Caco-2 (cell line): ENCODE data around the gene AKR1C8. TPM values are rescaled to one million over a fixed set of nuclear protein-coding genes. Genes with fewer than 3 reads are reported as not detected.

Experiments used
- BruUV-seq: library from RNA; stranded (reverse); fragments of 400-500 nt; replicated peaks from 2 replicates; lab custom pipeline; 2021; lab: Mats Ljungman, UMichigan
- CTCF ChIA-PET: fragments of 300-600 bp; sonication (Branson Sonifier 250); formaldehyde crosslinking; loops from one replicate; lab custom pipeline; 2022; ENCODE audit warnings: antibody characterized with exemption; lab: Charles Lee
- POLR2A ChIA-PET: fragments of 300-600 bp; sonication (Branson Sonifier 250); formaldehyde crosslinking; loops from one replicate; lab custom pipeline; 2022; ENCODE audit warnings: antibody characterized with exemption; lab: Charles Lee
- DNase-seq, 2 experiments: peaks; one replicate each; pipeline versions ENCODE4 v3.0.0 to v3.0.0-alpha.2; 2020 to 2022
- H3K27me3 ChIP-seq: replicated peaks from 2 replicates; pipeline ENCODE4 v1.6.0; 2011; ENCODE audit warnings: low read length; ENCODE audit not compliant: control insufficient read depth, insufficient read depth
- H3K36me3 ChIP-seq: 2 replicates; pipeline ENCODE4 v1.5.1; 2011; ENCODE audit warnings: low read length; ENCODE audit not compliant: control insufficient read depth, insufficient read depth
- H3K4me1 ChIP-seq: fragments of 250-450 bp; sonication (Bioruptor Pico); 2 replicates; pipeline ENCODE4 v1.5.1; 2020; ENCODE audit warnings: mild to moderate bottlenecking
- H3K4me3 ChIP-seq: 2 replicates; pipeline ENCODE4 v1.5.1; 2011; ENCODE audit warnings: low read depth, mild to moderate bottlenecking, control low read depth, low read length
- H3K9me3 ChIP-seq: fragments of 250-450 bp; sonication (Bioruptor Pico); 2 replicates; pipeline ENCODE4 v1.5.1; 2020; ENCODE audit warnings: mild to moderate bottlenecking, moderate library complexity
- H3K27ac Mint-ChIP-seq: one replicate; pipeline ENCODE4 v1.8.0; 2022; ENCODE audit warnings: mixed read lengths; ENCODE audit not compliant: unreplicated experiment
- H3K27me3 Mint-ChIP-seq: one replicate; pipeline ENCODE4 v1.8.0; 2022; ENCODE audit warnings: mixed read lengths; ENCODE audit not compliant: insufficient read depth, unreplicated experiment
- H3K36me3 Mint-ChIP-seq: one replicate; pipeline ENCODE4 v1.8.0; 2022; ENCODE audit warnings: mild to moderate bottlenecking, mixed read lengths; ENCODE audit not compliant: insufficient read depth, unreplicated experiment
- H3K4me1 Mint-ChIP-seq: one replicate; pipeline ENCODE4 v1.8.0; 2022; ENCODE audit warnings: low read depth, mixed read lengths; ENCODE audit not compliant: unreplicated experiment
- H3K4me3 Mint-ChIP-seq: one replicate; pipeline ENCODE4 v1.8.0; 2022; ENCODE audit warnings: mild to moderate bottlenecking, moderate library complexity, mixed read lengths; ENCODE audit not compliant: unreplicated experiment
- H3K9me3 Mint-ChIP-seq: one replicate; pipeline ENCODE4 v1.8.0; 2022; ENCODE audit warnings: mixed read lengths; ENCODE audit not compliant: unreplicated experiment
- CTCF ChIP-seq, 2 experiments: fragments of 200-600 bp in 1 of 2; IDR thresholded peaks; 1 replicate in 1 of 2; 2 replicates in 1 of 2; pipeline versions ENCODE4 v1.5.1 to v1.8.0; 2011 to 2022; ENCODE audit warnings: antibody characterized with exemption in 1 of 2, control low read depth in 1 of 2, inconsistent platforms in 1 of 2, low read depth in 1 of 2, low read length in 1 of 2, mild to moderate bottlenecking in 1 of 2, moderate library complexity in 1 of 2; ENCODE audit not compliant: insufficient read depth in 1 of 2, severe bottlenecking in 1 of 2, unreplicated experiment in 1 of 2
- intact Hi-C: fragments of 100-400 bp; cut with micrococcal nuclease; formaldehyde crosslinking; loops from one replicate; pipeline ENCODE4 v1.10.0; 2022; ENCODE audit not compliant: unreplicated experiment
- total RNA-seq: library from RNA; stranded (reverse); gene quantifications from 2 replicates; pipeline ENCODE4 v1.2.3, GENCODE V29; 2022

The AKR1C8 gene
- total RNA-seq, 1 experiment from 2014 or later, result not detected

DNA sequence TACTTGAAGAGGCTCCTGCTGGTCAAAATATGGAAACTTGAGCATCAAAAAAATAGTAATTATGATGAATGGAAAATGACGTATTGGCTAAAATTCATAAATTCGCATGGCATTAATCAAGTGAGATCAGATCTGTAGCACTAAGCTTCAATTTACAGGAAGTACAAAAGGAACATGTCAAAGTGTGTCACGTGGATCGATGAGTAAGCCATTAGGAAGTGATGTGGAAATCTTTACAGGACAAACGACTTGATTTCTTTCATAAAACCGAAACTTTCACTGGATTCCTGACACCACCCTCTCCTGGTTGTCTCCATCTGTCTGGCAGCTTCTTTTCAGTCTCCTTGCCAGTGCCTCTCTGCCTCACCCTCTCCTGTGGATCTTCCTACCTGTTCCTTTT lies 25.8 kb downstream of the AKR1C8 start:
- H3K27me3 Mint-ChIP-seq, result no peaks in the 10 kb centered on the region
- Histone ChIP-seq H3K4me3 (no peak overlapping the region), H3K27me3 (no peaks in the 10 kb centered on the region), H3K9me3 (peaks cover 25% of the 10 kb centered on the region), H3K4me1 (no peaks in the 10 kb centered on the region), H3K36me3 (no peaks in the 10 kb centered on the region)
- H3K36me3 Mint-ChIP-seq, result no peaks in the 10 kb centered on the region
- no peak overlapping the region for H3K4me3 Mint-ChIP-seq
- CTCF ChIA-PET, result no interaction called here
- peaks cover 87% of the 10 kb centered on the region for H3K9me3 Mint-ChIP-seq
- H3K4me1 Mint-ChIP-seq, result no peaks in the 10 kb centered on the region
- intact Hi-C loops, result no loop called here
- no TSS peak for BruUV-seq
- POLR2A ChIA-PET, result no interaction called here
- TF ChIP-seq CTCF (IDR thresholded peaks at IDR 0.05; ENCODE audit: insufficient read depth in 1 of 2, low read depth in 1 of 2, low read length in 1 of 2, severe bottlenecking in 1 of 2, unreplicated experiment in 1 of 2), result no peak
- no peak overlapping the region for H3K27ac Mint-ChIP-seq
- DNase-seq, result no peak

DNA sequence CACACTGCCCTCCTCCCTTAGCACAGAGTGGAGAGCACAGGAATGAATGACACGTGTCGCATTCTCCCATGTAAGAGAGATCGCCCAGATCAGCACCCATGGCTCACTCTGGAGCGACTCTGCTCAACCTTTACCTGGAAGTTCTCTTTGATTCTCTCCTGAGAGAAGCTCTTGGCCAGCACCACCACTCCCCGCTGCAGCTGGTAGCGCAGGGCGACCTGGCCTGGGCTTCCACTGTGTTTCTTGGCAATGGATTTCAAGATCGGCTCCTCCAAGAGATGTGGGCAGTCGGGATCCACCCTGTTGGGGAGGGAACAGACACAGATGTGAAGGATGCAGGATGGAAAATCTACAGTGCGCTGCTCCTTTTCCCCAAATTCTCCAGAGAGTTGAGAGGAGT lies 27.4 kb downstream of the AKR1C8 start:
- Mint-ChIP-seq H3K27ac (no peak overlapping the region), H3K9me3 (peaks cover 87% of the 10 kb centered on the region), H3K27me3 (no peaks in the 10 kb centered on the region), H3K36me3 (no peaks in the 10 kb centered on the region), H3K4me3 (no peak overlapping the region), H3K4me1 (no peaks in the 10 kb centered on the region)
- intact Hi-C loops, result no loop called here
- ChIA-PET POLR2A (no interaction called here), CTCF (no interaction called here)
- no peak overlapping the region for H3K4me3 ChIP-seq
- BruUV-seq, result no TSS peak
- no peaks in the 10 kb centered on the region for H3K4me1 ChIP-seq
- H3K27me3 ChIP-seq, result no peaks in the 10 kb centered on the region
- TF ChIP-seq CTCF (IDR thresholded peaks at IDR 0.05; ENCODE audit: insufficient read depth in 1 of 2, low read depth in 1 of 2, low read length in 1 of 2, severe bottlenecking in 1 of 2, unreplicated experiment in 1 of 2), result no peak
- no peaks in the 10 kb centered on the region for H3K36me3 ChIP-seq
- no peak for DNase-seq
- H3K9me3 ChIP-seq, result peaks cover 15% of the 10 kb centered on the region

DNA sequence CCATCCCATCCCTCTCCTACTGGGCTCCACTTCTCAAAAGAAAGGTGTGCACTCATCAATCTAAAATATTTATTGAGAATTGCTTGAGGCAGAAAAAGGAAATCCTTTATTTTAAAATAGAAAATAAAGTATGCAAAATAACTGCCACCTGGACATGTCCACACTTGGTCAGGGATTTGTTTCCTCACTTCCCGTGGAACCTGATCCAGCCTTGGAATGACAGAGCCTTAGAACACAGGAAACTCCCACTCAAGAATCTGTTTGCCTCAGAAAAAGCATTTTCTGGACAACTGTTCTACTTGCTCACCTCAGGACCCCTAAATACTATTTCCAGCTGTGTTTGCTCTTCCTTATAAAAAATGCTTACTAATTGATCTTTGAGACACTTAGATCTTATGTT lies 29.0 kb downstream of the AKR1C8 start:
- peaks cover 78% of the 10 kb centered on the region for H3K9me3 Mint-ChIP-seq
- no TSS peak for BruUV-seq

More for the DNA sequence above, 29.0 kb downstream of the AKR1C8 start:
- CTCF ChIA-PET, result no interaction called here
- Histone ChIP-seq H3K9me3 (peaks cover 5% of the 10 kb centered on the region), H3K36me3 (no peaks in the 10 kb centered on the region), H3K4me3 (no peak overlapping the region), H3K4me1 (no peaks in the 10 kb centered on the region), H3K27me3 (no peaks in the 10 kb centered on the region)
- no peaks in the 10 kb centered on the region for H3K27me3 Mint-ChIP-seq
- no peaks in the 10 kb centered on the region for H3K36me3 Mint-ChIP-seq
- intact Hi-C loops, result no loop called here
- no peak overlapping the region for H3K4me3 Mint-ChIP-seq
- no peak for TF ChIP-seq CTCF (IDR thresholded peaks at IDR 0.05; ENCODE audit: insufficient read depth in 1 of 2, low read depth in 1 of 2, low read length in 1 of 2, severe bottlenecking in 1 of 2, unreplicated experiment in 1 of 2)
- POLR2A ChIA-PET, result no interaction called here
- DNase-seq, result no peak
- no peaks in the 10 kb centered on the region for H3K4me1 Mint-ChIP-seq
- no peak overlapping the region for H3K27ac Mint-ChIP-seq
